8988T (cell line): Measurements from ENCODE around the gene SLC2A6.

Experiments used
- DNase-seq: peaks from one replicate; pipeline ENCODE4 v3.0.0; 2011

Gene SLC2A6

GRCh38 chr9:133515240-133515610, 36.3 kb upstream of the SLC2A6 start:
- DNase-seq, result no peak

GRCh38 chr9:133514460-133515239, 35.8 kb upstream of the SLC2A6 start:
- DNase-seq, result no peak

DNA sequence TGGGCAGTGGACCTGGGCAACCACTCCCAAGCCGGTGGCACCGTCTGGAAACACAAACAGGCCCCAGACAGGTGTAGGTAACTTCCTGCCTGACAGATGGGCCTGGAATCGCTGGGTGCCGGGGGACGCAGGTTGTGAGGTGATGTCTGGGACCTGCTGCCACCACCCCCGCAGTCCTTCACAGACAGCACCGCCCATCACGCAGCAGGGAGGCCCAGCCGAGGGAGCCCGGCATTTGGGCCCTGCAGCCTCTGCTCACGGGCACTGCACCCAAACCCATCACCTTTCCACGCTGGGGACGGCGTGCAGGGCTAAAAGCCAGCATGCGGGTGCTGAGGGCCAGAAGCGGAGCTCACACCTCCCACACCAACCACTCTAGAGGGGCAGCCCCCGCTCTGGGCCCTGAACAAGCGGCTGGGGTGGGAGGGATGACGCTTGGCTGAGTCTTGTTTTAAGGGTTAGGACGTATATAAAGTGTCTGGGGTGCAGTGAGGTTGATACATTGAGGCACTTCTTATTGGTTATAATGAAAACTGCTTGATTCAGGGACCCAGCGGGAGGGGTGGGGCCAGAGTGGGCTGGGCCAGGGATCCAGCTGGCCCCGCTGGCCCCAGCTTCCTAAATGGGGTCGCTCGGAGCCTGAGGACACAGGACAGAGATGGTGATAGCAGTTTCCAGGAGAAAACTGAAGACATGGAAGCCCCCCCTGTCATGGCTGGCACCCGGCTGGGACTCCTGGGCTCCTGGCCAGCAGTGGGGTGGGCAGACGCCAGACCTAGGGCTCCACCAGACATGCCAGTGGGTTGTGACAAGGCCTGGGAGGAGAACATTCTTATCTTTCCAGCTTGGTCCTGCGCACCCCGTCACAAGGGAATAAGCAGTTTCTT, 34.6 kb upstream of the SLC2A6 start:
- DNase-seq, result no peak

- no peak for DNase-seq
These were observed 33.6 kb upstream of the SLC2A6 start for GRCh38 chr9:133512253-133513213.

- DNase-seq, result no peak
These were observed 32.7 kb upstream of the SLC2A6 start for GRCh38 chr9:133511607-133512006.

DNA sequence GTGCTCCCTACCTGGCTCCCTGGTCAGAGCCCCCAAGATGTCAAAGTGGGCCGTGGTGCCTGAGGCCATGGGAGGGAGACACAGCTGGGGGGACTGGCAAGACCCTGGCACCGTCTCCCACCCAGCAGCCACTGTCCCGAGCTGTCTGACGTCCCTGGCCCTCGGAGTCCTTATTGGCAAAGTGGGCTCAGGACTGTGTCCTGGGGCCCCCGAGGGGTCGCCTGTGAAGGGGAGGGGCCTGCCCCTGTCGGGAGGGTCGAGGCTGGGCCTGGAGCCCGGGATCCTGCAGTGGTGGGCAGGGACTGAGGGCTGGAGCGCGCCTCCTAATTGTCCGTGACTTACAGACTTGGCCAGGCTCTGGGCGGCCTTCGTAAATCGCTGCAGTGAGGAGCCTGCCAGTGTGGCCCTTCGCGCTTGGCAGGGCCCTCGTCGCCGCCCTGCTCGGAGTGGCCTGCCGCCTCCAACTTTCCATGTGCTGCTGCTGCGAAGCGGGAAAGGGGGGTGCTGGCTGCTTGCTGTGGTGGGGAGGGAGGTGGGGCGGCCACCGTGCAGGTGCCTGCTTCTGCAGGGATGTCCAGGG, 32.1 kb upstream of the SLC2A6 start:
- DNase-seq, result no peak

GRCh38 chr9:133509179-133510083, 30.5 kb upstream of the SLC2A6 start:
- no peak for DNase-seq

DNA sequence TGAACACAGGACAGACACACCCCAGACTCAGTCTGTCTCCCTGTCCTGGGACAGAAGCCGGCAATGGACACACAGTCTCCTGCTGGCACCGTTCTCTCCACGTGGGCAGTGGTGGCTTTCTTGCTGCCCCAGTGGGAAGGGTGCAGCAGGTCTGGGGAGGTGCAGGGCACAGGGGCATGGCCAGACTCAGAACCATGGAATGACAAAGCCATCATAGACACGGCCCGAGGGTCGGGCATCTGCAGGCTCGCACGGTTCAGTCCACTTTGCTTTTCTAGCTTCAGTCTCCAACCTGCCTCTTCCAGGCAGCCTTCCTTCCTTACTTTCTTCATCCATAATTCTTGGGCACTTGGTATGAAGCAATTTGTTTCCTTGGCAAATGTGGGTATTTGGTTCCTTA, 29.1 kb upstream of the SLC2A6 start:
- DNase-seq, result no peak

GRCh38 chr9:133507246-133507965, 28.5 kb upstream of the SLC2A6 start:
- DNase-seq, result no peak

DNA sequence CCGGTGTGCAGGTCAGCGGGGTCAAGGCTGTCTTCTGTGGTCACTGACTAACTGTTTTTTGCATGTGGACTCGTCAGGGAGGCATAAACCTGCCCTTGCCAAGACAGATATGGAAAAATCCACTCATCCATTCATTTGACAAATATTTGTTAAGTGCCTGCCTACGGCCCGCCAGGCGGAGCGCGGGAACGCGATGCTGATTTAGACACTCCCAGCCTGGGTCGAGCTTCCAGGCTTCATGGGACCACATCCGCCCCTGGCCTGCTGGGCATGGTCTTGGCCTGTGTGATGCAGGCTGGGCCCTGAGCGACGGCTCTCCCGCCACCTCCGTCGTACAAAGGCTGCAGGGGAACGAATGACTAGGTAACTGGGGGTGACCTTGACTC, 27.7 kb upstream of the SLC2A6 start:
- DNase-seq, result no peak

DNA sequence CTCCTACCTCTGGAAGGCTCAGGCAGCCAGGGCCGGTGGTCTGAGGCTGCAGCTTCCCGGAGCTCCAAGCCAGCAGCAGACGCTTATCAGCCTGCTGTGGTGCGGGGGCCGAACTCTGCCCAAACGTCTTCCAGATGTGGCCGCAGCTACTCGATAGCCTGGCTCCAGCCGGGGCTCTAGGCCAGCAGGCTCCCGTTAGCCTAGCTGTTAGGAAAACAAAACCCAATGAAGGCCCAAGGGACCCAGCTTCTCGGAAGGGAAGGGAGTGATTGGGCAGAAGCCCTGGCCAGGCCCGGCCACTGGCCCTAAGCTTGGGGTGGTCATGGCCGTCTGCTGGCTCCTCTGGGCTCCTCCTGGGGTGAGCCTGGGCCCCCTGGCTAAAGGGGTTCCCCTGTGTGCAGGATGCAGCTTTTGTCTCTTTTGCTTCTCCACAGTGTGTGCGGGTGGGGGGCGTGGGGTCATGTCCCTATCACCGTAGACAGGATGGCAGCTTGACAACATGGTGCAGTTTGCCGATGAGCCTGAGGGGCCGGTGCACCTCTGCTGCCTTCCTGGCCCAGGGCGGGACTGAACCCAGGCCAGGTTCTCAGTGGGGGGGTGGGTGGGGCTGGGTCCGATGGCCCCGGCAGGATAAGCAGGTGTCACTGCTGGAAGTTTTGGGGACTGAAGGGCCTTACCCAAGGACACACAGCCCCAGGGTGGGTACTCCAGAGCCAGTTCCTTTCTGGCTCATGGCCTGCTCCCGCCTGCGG, 27.2 kb upstream of the SLC2A6 start:
- DNase-seq, result no peak

DNA sequence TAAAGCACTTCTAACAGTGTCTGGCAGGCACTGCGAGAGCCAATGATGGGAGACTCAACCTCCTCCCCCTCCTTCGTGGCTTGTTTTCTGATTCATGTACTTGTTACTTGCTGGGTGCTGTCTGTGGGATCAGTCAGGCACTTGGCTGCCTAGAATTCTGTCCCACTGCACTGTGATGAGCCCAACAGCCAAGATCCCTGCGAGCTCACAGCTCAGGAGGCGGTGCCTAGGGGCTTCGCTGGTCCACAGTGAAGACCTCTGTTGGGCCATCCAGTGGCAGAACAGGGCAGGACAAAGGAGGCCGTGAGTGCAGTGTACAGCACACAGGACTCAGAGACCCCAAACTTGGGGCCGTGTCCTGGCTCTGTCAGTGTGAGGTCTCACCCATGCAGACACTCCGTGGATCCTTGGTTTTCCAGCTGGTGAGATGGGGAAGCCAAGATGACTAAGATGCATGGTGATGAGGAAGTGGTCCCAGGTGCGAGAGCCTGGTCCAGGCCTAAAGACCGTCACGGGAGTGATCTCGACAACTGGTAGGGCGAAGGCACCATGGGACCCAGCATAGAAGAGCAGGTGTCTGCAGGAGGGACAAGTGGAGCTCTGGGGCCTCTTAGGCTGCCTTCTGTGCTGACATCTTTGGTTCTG, 26.4 kb upstream of the SLC2A6 start:
- no peak for DNase-seq

DNA sequence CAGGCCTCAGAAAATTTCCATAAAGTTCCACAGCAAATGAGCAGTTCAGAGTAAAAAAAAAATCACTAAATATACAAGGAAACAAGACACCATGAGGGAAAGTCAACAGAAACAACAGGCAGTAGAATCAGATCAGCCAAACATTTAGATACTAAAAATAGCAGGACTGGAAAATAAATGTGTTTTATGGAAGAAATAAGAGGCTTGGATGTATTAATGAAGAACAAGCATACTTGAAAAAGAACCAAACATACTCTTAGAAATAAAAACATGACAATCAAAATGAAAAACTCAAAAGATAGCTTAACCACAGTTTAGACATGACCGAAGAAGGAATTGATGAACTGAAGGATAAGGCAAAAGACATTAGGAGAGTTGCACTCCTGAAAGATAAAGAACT, 23.2 kb upstream of the SLC2A6 start:
- DNase-seq, result no peak

- no peak for DNase-seq
These were observed 21.0 kb upstream of the SLC2A6 start for GRCh38 chr9:133499892-133500270.

DNA sequence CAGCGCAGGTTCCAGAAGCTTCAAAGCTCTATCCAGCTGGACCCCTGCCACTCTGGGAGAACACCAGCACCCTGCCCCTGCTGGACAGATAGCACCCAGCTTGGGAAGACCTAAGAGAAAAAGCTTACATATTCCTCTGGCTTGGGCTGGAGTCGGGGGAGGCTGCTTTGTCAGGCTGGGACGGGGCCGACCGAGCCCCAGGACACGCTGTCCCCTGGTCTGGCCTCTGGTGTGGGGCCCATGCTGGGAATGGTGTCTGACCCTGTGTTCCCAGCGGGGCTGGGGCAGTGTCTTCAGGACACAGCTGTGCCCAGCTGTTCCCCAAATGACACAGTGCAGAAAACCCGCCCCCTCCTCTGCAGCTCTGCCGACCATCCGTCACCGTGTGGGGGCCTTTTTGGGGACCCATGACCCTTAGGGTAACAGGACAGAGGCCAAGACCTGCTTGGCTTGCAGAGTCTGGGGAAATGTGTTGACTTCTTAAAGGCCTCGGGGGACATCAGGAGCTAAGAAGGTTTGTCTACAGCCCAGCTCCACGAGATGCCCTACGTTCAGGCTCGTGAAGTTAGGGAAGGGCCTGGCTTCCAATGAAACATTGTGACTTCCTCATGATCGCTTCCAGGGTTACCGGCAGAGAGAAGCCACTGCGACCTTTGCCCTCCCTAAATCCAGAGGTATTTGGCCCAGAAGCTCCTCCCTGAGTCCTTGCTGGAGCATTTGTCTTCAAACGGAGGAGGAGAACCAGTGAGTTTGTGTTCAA, 20.4 kb upstream of the SLC2A6 start:
- no peak for DNase-seq

DNA sequence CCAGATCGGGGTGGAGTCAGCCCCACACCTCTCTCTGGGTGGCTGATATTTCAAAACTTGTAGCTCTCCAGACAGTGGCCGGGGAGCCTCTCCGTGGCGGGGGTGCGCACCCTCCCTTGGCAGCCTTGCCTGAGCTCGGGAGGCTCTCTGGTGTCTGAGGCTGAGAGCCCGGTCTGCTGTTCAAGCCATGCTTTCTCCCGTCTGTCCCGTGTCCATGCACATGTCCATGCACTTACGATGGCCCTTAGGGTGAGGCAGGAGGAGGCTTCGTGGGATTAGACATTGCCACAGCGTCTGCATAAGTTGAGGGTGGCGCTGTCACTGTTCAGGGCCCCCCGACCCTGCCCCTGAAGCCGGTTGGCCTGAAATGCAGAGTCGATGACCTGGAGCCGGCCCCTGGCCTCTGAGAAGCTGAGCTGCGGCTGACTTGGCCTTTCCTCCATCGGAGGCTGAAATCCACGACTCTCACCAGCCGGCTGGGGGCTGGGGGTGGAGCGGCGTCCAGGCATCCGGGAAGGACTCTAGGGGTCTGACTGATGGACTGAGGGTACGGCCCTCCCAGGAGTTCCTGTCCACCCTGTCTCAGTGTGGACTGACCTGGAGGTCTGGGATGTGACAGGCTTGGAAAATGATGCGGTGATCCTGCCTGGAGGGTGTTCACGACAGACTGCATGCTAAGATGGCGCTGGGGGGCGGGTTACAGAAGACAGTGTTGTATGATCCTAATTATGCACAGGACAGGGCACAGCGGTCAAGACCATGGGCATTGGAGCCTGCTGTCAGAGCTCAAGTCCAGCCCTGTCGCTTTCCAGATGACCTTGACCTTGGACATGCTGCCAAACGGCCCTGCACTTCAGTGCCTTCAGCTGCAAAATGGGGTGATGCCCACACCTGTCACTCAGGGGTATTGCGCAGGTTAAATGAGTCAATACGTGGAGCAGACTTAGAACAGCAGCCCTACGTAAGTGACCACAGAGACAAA, 18.3 kb upstream of the SLC2A6 start:
- no peak for DNase-seq
